ENCODE measurements around the gene ELF5. TPM values are rescaled to one million over a fixed set of nuclear protein-coding genes. Genes with fewer than 3 reads are reported as not detected.
A peak's percentile ranks its signal among the peaks of the same experiment; 100 is the strongest.

The ELF5 gene
- total and polyA plus RNA-seq, 2 experiments from 2014 or later = not detected

GRCh38 chr11:34487430-34487829 is 26.2 kb downstream of the ELF5 start:
- in situ Hi-C loops (cut with MboI) = no loop called here
- 65 to 66% methylated on average over 7 of the region's 7 CpGs for WGBS, 2 experiments (ENCODE audit: low coverage in 1 of 2, low lambda C conversion rate in 2 of 2, missing lambda C conversion rate in 2 of 2)
- Histone ChIP-seq H3K4me1 (ENCODE audit: insufficient read depth) (no peaks in the 10 kb centered on the region), H3K4me3 (no peak overlapping the region), H3F3A (ENCODE audit: insufficient read depth) (no peaks in the 10 kb centered on the region), H3K4me2 (ENCODE audit: unreplicated experiment) (no peak overlapping the region), H3K9me3 (ENCODE audit: low read depth) (no peaks in the 10 kb centered on the region), H4K20me1 (ENCODE audit: insufficient read depth) (no peaks in the 10 kb centered on the region), H3K27ac (no peak overlapping the region), H3K79me2 (ENCODE audit: insufficient read depth) (no peaks in the 10 kb centered on the region), H2AFZ (no peak overlapping the region), H3K27me3 (replicated peaks; ENCODE audit: insufficient read depth) (peaks cover 15% of the 10 kb centered on the region), H3K9ac (no peak overlapping the region), H3K9me2 (ENCODE audit: insufficient read depth) (no peaks in the 10 kb centered on the region), H3K36me3 (ENCODE audit: low read depth) (no peaks in the 10 kb centered on the region)
- no peak for DNase-seq
- TF ChIP-seq EZH2 (IDR thresholded peaks at IDR 0.05; ENCODE audit: insufficient read depth, poor library complexity, severe bottlenecking) (no peak), EZH2phosphoT487 (IDR thresholded peaks at IDR 0.05; ENCODE audit: insufficient read depth, low read depth) (no peak)

GRCh38 chr11:34483106-34483874 is 30.3 kb downstream of the ELF5 start:
- 0 out of 2 replicates have a peak, but pooled peaks cover 4% of the 10 kb centered on the region for H3K4me1 ChIP-seq (ENCODE audit: insufficient read depth)
- H2AFZ ChIP-seq = no peak overlapping the region
- H3K79me2 ChIP-seq (ENCODE audit: insufficient read depth) = no peaks in the 10 kb centered on the region
- 81 to 82% methylated on average over 9 of the region's 9 CpGs for WGBS, 2 experiments (ENCODE audit: low coverage in 1 of 2, low lambda C conversion rate in 2 of 2, missing lambda C conversion rate in 2 of 2)
- H3K36me3 ChIP-seq (ENCODE audit: low read depth) = no peaks in the 10 kb centered on the region
- in situ Hi-C loops (cut with MboI) = loop anchor here (5.0 kb wide), 1 partner anchor 121 kb away; no protein-coding TSS in a partner anchor
- H3K9ac ChIP-seq = no peak overlapping the region
- H4K20me1 ChIP-seq (ENCODE audit: insufficient read depth) = no peaks in the 10 kb centered on the region
- TF ChIP-seq EZH2 (IDR thresholded peaks at IDR 0.05; ENCODE audit: insufficient read depth, poor library complexity, severe bottlenecking) (no peak), EZH2phosphoT487 (IDR thresholded peaks at IDR 0.05; ENCODE audit: insufficient read depth, low read depth) (no peak)
- no peaks in the 10 kb centered on the region for H3K9me2 ChIP-seq (ENCODE audit: insufficient read depth)
- no peaks in the 10 kb centered on the region for H3F3A ChIP-seq (ENCODE audit: insufficient read depth)
- H3K27ac ChIP-seq = no peak overlapping the region
- peaks cover 14% of the 10 kb centered on the region for H3K27me3 ChIP-seq (replicated peaks; ENCODE audit: insufficient read depth)
- no peak overlapping the region for H3K4me2 ChIP-seq (ENCODE audit: unreplicated experiment)
- no peak for DNase-seq
- H3K9me3 ChIP-seq (ENCODE audit: low read depth) = no peaks in the 10 kb centered on the region
- H3K4me3 ChIP-seq = no peak overlapping the region

- H3K36me3 ChIP-seq (ENCODE audit: low read depth) = no peaks in the 10 kb centered on the region
- no peak overlapping the region for H3K4me3 ChIP-seq
- no peak overlapping the region for H3K9ac ChIP-seq
- no peak overlapping the region for H2AFZ ChIP-seq
- TF ChIP-seq EZH2 (IDR thresholded peaks at IDR 0.05; ENCODE audit: insufficient read depth, poor library complexity, severe bottlenecking) (no peak), EZH2phosphoT487 (IDR thresholded peaks at IDR 0.05; ENCODE audit: insufficient read depth, low read depth) (no peak)
- H3K9me3 ChIP-seq (ENCODE audit: low read depth) = no peaks in the 10 kb centered on the region
- peak; percentile 6 for DNase-seq
- no peaks in the 10 kb centered on the region for H4K20me1 ChIP-seq (ENCODE audit: insufficient read depth)
- in situ Hi-C loops (cut with MboI) = loop anchor here (5.0 kb wide), 1 partner anchor 119 kb away; no protein-coding TSS in a partner anchor
- no peaks in the 10 kb centered on the region for H3F3A ChIP-seq (ENCODE audit: insufficient read depth)
- peaks cover 12% of the 10 kb centered on the region for H3K27me3 ChIP-seq (replicated peaks; ENCODE audit: insufficient read depth)
- H3K4me1 ChIP-seq (ENCODE audit: insufficient read depth) = 0 out of 2 replicates have a peak, but pooled peaks cover 4% of the 10 kb centered on the region
- WGBS, 2 experiments (ENCODE audit: low coverage in 1 of 2, low lambda C conversion rate in 2 of 2, missing lambda C conversion rate in 2 of 2) = 74 to 81% methylated on average over 3 of the region's 3 CpGs
- no peak overlapping the region for H3K4me2 ChIP-seq (ENCODE audit: unreplicated experiment)
- H3K27ac ChIP-seq = no peak overlapping the region
- no peaks in the 10 kb centered on the region for H3K9me2 ChIP-seq (ENCODE audit: insufficient read depth)
- H3K79me2 ChIP-seq (ENCODE audit: insufficient read depth) = no peaks in the 10 kb centered on the region
Observed at GRCh38 chr11:34481307-34481706, 32.3 kb downstream of the ELF5 start.

- Histone ChIP-seq H3K9me2 (ENCODE audit: insufficient read depth) (no peaks in the 10 kb centered on the region), H3K4me3 (no peak overlapping the region), H3K9me3 (ENCODE audit: low read depth) (no peaks in the 10 kb centered on the region), H3K4me2 (ENCODE audit: unreplicated experiment) (no peak overlapping the region), H3K36me3 (ENCODE audit: low read depth) (no peaks in the 10 kb centered on the region), H3K9ac (no peak overlapping the region), H3K4me1 (ENCODE audit: insufficient read depth) (0 out of 2 replicates have a peak, but pooled peaks cover 4% of the 10 kb centered on the region), H4K20me1 (ENCODE audit: insufficient read depth) (no peaks in the 10 kb centered on the region), H2AFZ (no peak overlapping the region), H3F3A (ENCODE audit: insufficient read depth) (no peaks in the 10 kb centered on the region), H3K79me2 (ENCODE audit: insufficient read depth) (no peaks in the 10 kb centered on the region), H3K27me3 (replicated peaks; ENCODE audit: insufficient read depth) (peaks cover 12% of the 10 kb centered on the region), H3K27ac (no peak overlapping the region)
- no peak for TF ChIP-seq EZH2 (IDR thresholded peaks at IDR 0.05; ENCODE audit: insufficient read depth, poor library complexity, severe bottlenecking)
- no peak for TF ChIP-seq EZH2phosphoT487 (IDR thresholded peaks at IDR 0.05; ENCODE audit: insufficient read depth, low read depth)
- peak; percentile 24 for DNase-seq
- in situ Hi-C loops (cut with MboI) = loop anchor here (5.0 kb wide), 1 partner anchor 118 kb away; no protein-coding TSS in a partner anchor
- WGBS, 2 experiments (ENCODE audit: low coverage in 1 of 2, low lambda C conversion rate in 2 of 2, missing lambda C conversion rate in 2 of 2) = 34 to 38% methylated on average over 3 of the region's 3 CpGs
Observed at GRCh38 chr11:34480314-34480713, 33.3 kb downstream of the ELF5 start.
